Measurements from ENCODE around the gene RILPL1. TPM values are rescaled to one million over a fixed set of nuclear protein-coding genes. Genes with fewer than 3 reads are reported as not detected.

RILPL1 gene
- total RNA-seq, 1 experiment from 2014 or later: 18.8 TPM

GRCh38 chr12:123524378-123524777, 9.1 kb downstream of the RILPL1 start:
- Histone ChIP-seq H2AFZ (ENCODE audit: low read length) (no peak overlapping the region), H3K4me3 (ENCODE audit: low read length) (no peak overlapping the region), H3K4me2 (ENCODE audit: low read length) (no peak overlapping the region), H3K36me3 (ENCODE audit: low read depth, low read length) (peaks cover 8% of the 10 kb centered on the region), H3F3A (ENCODE audit: low read length, unreplicated experiment) (no peaks in the 10 kb centered on the region), H4K20me1 (ENCODE audit: low read length) (no peaks in the 10 kb centered on the region), H3K79me2 (ENCODE audit: low read length) (no peaks in the 10 kb centered on the region), H3K27ac (ENCODE audit: low read length) (no peak overlapping the region), H3K9me3 (ENCODE audit: low read length) (no peaks in the 10 kb centered on the region), H3K9ac (ENCODE audit: low read length) (no peak overlapping the region), H3K27me3 (ENCODE audit: low read length) (no peaks in the 10 kb centered on the region), H3K9me2 (replicated peaks; ENCODE audit: low read length) (no peaks in the 10 kb centered on the region), H3K4me1 (ENCODE audit: insufficient read depth, low read length) (no peaks in the 10 kb centered on the region)
- CTCF ChIA-PET: no interaction called here
- DNase-seq (no peak), ATAC-seq (no peak)
- intact Hi-C loops (cut with micrococcal nuclease): no loop called here
- no peak for TF ChIP-seq EZH2 (IDR thresholded peaks at IDR 0.05; ENCODE audit: low read length, unreplicated experiment)
- BruUV-seq (replicated peaks): no TSS peak
- POLR2A ChIA-PET (ENCODE audit: unreplicated experiment): no interaction called here

GRCh38 chr12:123523518-123523917, 10.0 kb downstream of the RILPL1 start:
- Histone ChIP-seq H3K27ac (ENCODE audit: low read length) (no peak overlapping the region), H3K36me3 (ENCODE audit: low read depth, low read length) (peaks cover 9% of the 10 kb centered on the region), H3K9ac (ENCODE audit: low read length) (no peak overlapping the region), H3K79me2 (ENCODE audit: low read length) (no peaks in the 10 kb centered on the region), H3K4me1 (ENCODE audit: insufficient read depth, low read length) (no peaks in the 10 kb centered on the region), H3K27me3 (ENCODE audit: low read length) (no peaks in the 10 kb centered on the region), H2AFZ (ENCODE audit: low read length) (no peak overlapping the region), H3K4me3 (ENCODE audit: low read length) (no peak overlapping the region), H3K9me2 (replicated peaks; ENCODE audit: low read length) (no peaks in the 10 kb centered on the region), H4K20me1 (ENCODE audit: low read length) (no peaks in the 10 kb centered on the region), H3K9me3 (ENCODE audit: low read length) (no peaks in the 10 kb centered on the region), H3F3A (ENCODE audit: low read length, unreplicated experiment) (no peaks in the 10 kb centered on the region), H3K4me2 (ENCODE audit: low read length) (no peak overlapping the region)
- BruUV-seq (replicated peaks): no TSS peak
- TF ChIP-seq CTCF (conservative IDR thresholded peaks at IDR 0.05; ENCODE audit: low read depth, low read length) (no peak), EZH2phosphoT487 (IDR thresholded peaks at IDR 0.05; ENCODE audit: borderline replicate concordance, low read length) (no peak), EZH2 (IDR thresholded peaks at IDR 0.05; ENCODE audit: low read length, unreplicated experiment) (no peak)
- ChIA-PET CTCF (no interaction called here), POLR2A (ENCODE audit: unreplicated experiment) (no interaction called here)
- ATAC-seq (no peak), DNase-seq (no peak)
- intact Hi-C loops (cut with micrococcal nuclease): no loop called here

GRCh38 chr12:123522164-123522563, 11.4 kb downstream of the RILPL1 start:
- H3K36me3 ChIP-seq (ENCODE audit: low read depth, low read length): peaks cover 15% of the 10 kb centered on the region
- DNase-seq: no peak
- H3K79me2 ChIP-seq (ENCODE audit: low read length): no peaks in the 10 kb centered on the region
- H3F3A ChIP-seq (ENCODE audit: low read length, unreplicated experiment): no peaks in the 10 kb centered on the region
- H3K4me2 ChIP-seq (ENCODE audit: low read length): no peak overlapping the region
- no peaks in the 10 kb centered on the region for H3K9me2 ChIP-seq (replicated peaks; ENCODE audit: low read length)
- ChIA-PET POLR2A (ENCODE audit: unreplicated experiment) (no interaction called here), CTCF (no interaction called here)
- H3K4me3 ChIP-seq (ENCODE audit: low read length): no peak overlapping the region
- H4K20me1 ChIP-seq (ENCODE audit: low read length): no peaks in the 10 kb centered on the region
- H2AFZ ChIP-seq (ENCODE audit: low read length): no peak overlapping the region
- H3K9ac ChIP-seq (ENCODE audit: low read length): no peak overlapping the region
- TF ChIP-seq CTCF (conservative IDR thresholded peaks at IDR 0.05; ENCODE audit: low read depth, low read length) (no peak), EZH2 (IDR thresholded peaks at IDR 0.05; ENCODE audit: low read length, unreplicated experiment) (no peak), EZH2phosphoT487 (IDR thresholded peaks at IDR 0.05; ENCODE audit: borderline replicate concordance, low read length) (no peak)
- H3K9me3 ChIP-seq (ENCODE audit: low read length): no peaks in the 10 kb centered on the region
- H3K27ac ChIP-seq (ENCODE audit: low read length): no peak overlapping the region
- H3K4me1 ChIP-seq (ENCODE audit: insufficient read depth, low read length): no peaks in the 10 kb centered on the region
- no peaks in the 10 kb centered on the region for H3K27me3 ChIP-seq (ENCODE audit: low read length)
- no TSS peak for BruUV-seq (replicated peaks)
- no peak for ATAC-seq
- intact Hi-C loops (cut with micrococcal nuclease): no loop called here

All from PC-3 (cell line).